Urinary bladder (tissue), 2 donors: ENCODE measurements around the gene INTS13. TPM values are rescaled to one million over a fixed set of nuclear protein-coding genes. Genes with fewer than 3 reads are reported as not detected.

Experiments used
- polyA plus RNA-seq: library from polyadenylated mRNA; stranded (reverse); fragments of 200-250 nt; gene quantifications from one replicate; pipeline ENCODE4 v1.2.3, GENCODE V29; 2013
- total RNA-seq: library from RNA; depleted of rRNA; stranded (reverse); fragments of >200 nt; gene quantifications from one replicate; pipeline ENCODE4 v1.2.3, GENCODE V29; 2014
- donor health status: healthy.

The INTS13 gene
- total and polyA plus RNA-seq, 2 donors, result 11.8 to 26.6 TPM

Other genes starting within 250 kb of the INTS13 start
- 48.2 TPM for gene ITPR2, start 104.8 kb downstream of the INTS13 start, total RNA-seq
- gene ITPR2, start 104.8 kb downstream of the INTS13 start, polyA plus RNA-seq, result 5.6 TPM
- gene FGFR1OP2, start 489 bp upstream of the INTS13 start, total RNA-seq, result 109 TPM
- 37.3 TPM for gene FGFR1OP2, start 489 bp upstream of the INTS13 start, polyA plus RNA-seq
- 72.3 TPM for gene TM7SF3, start 76.4 kb upstream of the INTS13 start, total RNA-seq
- gene TM7SF3, start 76.4 kb upstream of the INTS13 start, polyA plus RNA-seq, result 34.8 TPM
- gene MED21, start 84.6 kb upstream of the INTS13 start, total RNA-seq, result 120 TPM
- 46.9 TPM for gene MED21, start 84.6 kb upstream of the INTS13 start, polyA plus RNA-seq
- not detected for gene C12orf71, start 144.6 kb upstream of the INTS13 start, total RNA-seq
- gene C12orf71, start 144.6 kb upstream of the INTS13 start, polyA plus RNA-seq, result not detected